B cell (primary cell): Measurements from ENCODE around the gene FAR1. TPM values are rescaled to one million over a fixed set of nuclear protein-coding genes. Genes with fewer than 3 reads are reported as not detected.
"Not testable (repeated sequence)": the region's sequence is repeated elsewhere in the genome, so short reads cannot be mapped to it uniquely, and the experiment has no call there.

Experiments
- ATAC-seq: fragments of 200-7000 bp; cut with Tn5 transposase; one replicate; pipeline ENCODE4 v1.10.0; 2021; ENCODE audit warnings: low read depth, mild to moderate bottlenecking, moderate number of reproducible peaks, moderate library complexity
- CTCF ChIA-PET: fragments of 350-600 bp; sonication (Branson Sonifier 250); formaldehyde crosslinking; loops from one replicate; lab custom pipeline; 2021; ENCODE audit warnings: antibody characterized with exemption, inconsistent platforms; lab: Charles Lee
- POLR2A ChIA-PET: fragments of 350-600 bp; sonication (Branson Sonifier 250); formaldehyde crosslinking; loops from one replicate; lab custom pipeline; 2021; ENCODE audit warnings: antibody characterized with exemption; lab: Charles Lee
- DNase-seq: peaks from one replicate; pipeline ENCODE4 v3.0.0; 2013
- H2AFZ ChIP-seq: 2 replicates; pipeline ENCODE4 v1.6.1; 2012; ENCODE audit warnings: mild to moderate bottlenecking, low read depth, low read length; ENCODE audit not compliant: insufficient read depth, poor library complexity, severe bottlenecking
- H3K27ac ChIP-seq, 2 donors: 1 replicate in 1 of 2; 2 replicates in 1 of 2; pipeline ENCODE4 v1.5.1; 2012 to 2013; ENCODE audit warnings: low read length in 2 of 2, mild to moderate bottlenecking in 2 of 2, moderate library complexity in 1 of 2
- H3K27me3 ChIP-seq, 4 experiments: fragments of 200-600 bp in 1 of 4; sonication (generic) in 1 of 4; replicated peaks in 1 of 4; 1 replicate in 2 of 4; 2 replicates in 2 of 4; pipeline versions ENCODE4 v1.6.1 to v1.7.0; 2013 to 2016; ENCODE audit warnings: low read length in 3 of 4, mild to moderate bottlenecking in 2 of 4, mixed read lengths in 1 of 4, moderate library complexity in 1 of 4; ENCODE audit not compliant: insufficient read depth in 4 of 4, control insufficient read depth in 3 of 4; ENCODE audit errors: control extremely low read depth in 1 of 4
- H3K36me3 ChIP-seq, 2 experiments: replicated peaks in 1 of 2; 1 replicate in 1 of 2; 2 replicates in 1 of 2; pipeline versions ENCODE4 v1.6.1 to v1.7.1; 2013; ENCODE audit warnings: low read length in 1 of 2; ENCODE audit not compliant: insufficient read depth in 2 of 2, control insufficient read depth in 1 of 2; ENCODE audit errors: control extremely low read depth in 1 of 2, extremely low read depth in 1 of 2
- H3K4me1 ChIP-seq, 2 donors: fragments of 200-600 bp in 1 of 2; sonication (generic) in 1 of 2; 1 replicate in 1 of 2; 2 replicates in 1 of 2; pipeline versions ENCODE4 v1.5.1 to v1.6.1; 2013 to 2017; ENCODE audit warnings: low read length in 2 of 2; ENCODE audit not compliant: control insufficient read depth in 2 of 2, insufficient read depth in 2 of 2
- H3K4me2 ChIP-seq: replicated peaks from 2 replicates; pipeline ENCODE3; 2012; ENCODE audit warnings: mild to moderate bottlenecking, low read depth, low read length; ENCODE audit not compliant: poor library complexity, severe bottlenecking
- H3K4me3 ChIP-seq, 5 experiments: fragments of 200-600 bp in 1 of 5; sonication (generic) in 1 of 5; 1 replicate in 3 of 5; 2 replicates in 2 of 5; pipeline versions ENCODE4 v1.5.1 to v1.7.0; 2011 to 2016; ENCODE audit warnings: low read length in 4 of 5, mild to moderate bottlenecking in 4 of 5, low read depth in 2 of 5, control low read depth in 1 of 5, moderate library complexity in 1 of 5; ENCODE audit not compliant: insufficient read depth in 1 of 5; ENCODE audit errors: control extremely low read depth in 1 of 5, extremely low read depth in 1 of 5
- H3K79me2 ChIP-seq: fragments of 200-600 bp; sonication (generic); one replicate; pipeline ENCODE4 v1.6.0; 2016; ENCODE audit warnings: low read length; ENCODE audit not compliant: control insufficient read depth, insufficient read depth
- H3K9ac ChIP-seq: fragments of 200-600 bp; sonication (generic); 2 replicates; pipeline ENCODE4 v1.6.1; 2017; ENCODE audit warnings: mild to moderate bottlenecking, low read length, moderate library complexity
- H3K9me3 ChIP-seq, 3 donors: one replicate each; pipeline versions ENCODE4 v1.6.1 to v1.7.1; 2013; ENCODE audit warnings: low read length in 2 of 3; ENCODE audit not compliant: control insufficient read depth in 2 of 3, insufficient read depth in 1 of 3; ENCODE audit errors: control extremely low read depth in 1 of 3
- H4K20me1 ChIP-seq: 2 replicates; pipeline ENCODE4 v1.6.0; 2012; ENCODE audit warnings: mild to moderate bottlenecking, low read length; ENCODE audit not compliant: insufficient read depth, control insufficient read depth, poor library complexity, severe bottlenecking
- H3K27ac Mint-ChIP-seq: one replicate; pipeline ENCODE4 v1.8.0; 2021; ENCODE audit warnings: mixed read lengths
- H3K27me3 Mint-ChIP-seq: one replicate; pipeline ENCODE4 v1.8.0; 2021; ENCODE audit warnings: mixed read lengths
- H3K4me1 Mint-ChIP-seq: one replicate; pipeline ENCODE4 v1.8.0; 2021; ENCODE audit warnings: mixed read lengths
- H3K4me3 Mint-ChIP-seq: one replicate; pipeline ENCODE4 v1.8.0; 2021; ENCODE audit warnings: mixed read lengths
- H3K9me3 Mint-ChIP-seq: one replicate; pipeline ENCODE4 v1.8.0; 2022; ENCODE audit warnings: mixed read lengths; ENCODE audit not compliant: insufficient read depth
- CTCF ChIP-seq: fragments of 200-600 bp; IDR thresholded peaks from one replicate; pipeline ENCODE4 v1.8.0; 2022; ENCODE audit warnings: antibody characterized with exemption, mild to moderate bottlenecking
- EZH2 ChIP-seq: IDR thresholded peaks from 2 replicates; pipeline ENCODE4 v1.6.1; 2012; ENCODE audit warnings: borderline replicate concordance, low read depth, mild to moderate bottlenecking, moderate library complexity, low read length; ENCODE audit not compliant: insufficient read depth, poor library complexity, severe bottlenecking
- WGBS: methylation state at CpG from one replicate; pipeline ENCODE4 v1.1.5; 2013; ENCODE audit warnings: missing lambda C conversion rate; ENCODE audit not compliant: insufficient coverage; 5-methylcytosine and 5-hydroxymethylcytosine counted together
- intact Hi-C: fragments of 100-400 bp; cut with micrococcal nuclease; formaldehyde crosslinking; loops from one replicate; pipeline ENCODE4 v1.10.0; 2022
- polyA plus RNA-seq: library from polyadenylated mRNA; depleted of rRNA; stranded (reverse); fragments of >200 nt; gene quantifications from 2 replicates; pipeline ENCODE4 v1.2.3, GENCODE V29; 2012
- total RNA-seq, 2 donors: library from RNA; stranded (reverse); fragments of 120-200 nt in 1 of 2; gene quantifications; 1 replicate in 1 of 2; 2 replicates in 1 of 2; pipeline versions ENCODE4 v1.2.3 to v1.2.4, GENCODE V29; 2013 to 2022

The FAR1 gene
- total and polyA plus RNA-seq, 2 donors (not counting 1 experiment from before 2014, with no cell fraction given) = 8.1 to 44.8 TPM

- no peaks in the 10 kb centered on the region for H3K9me3 Mint-ChIP-seq
- H3K4me3 Mint-ChIP-seq = no peak overlapping the region
- H3K4me1 Mint-ChIP-seq = no peaks in the 10 kb centered on the region
- Histone ChIP-seq H3K9me3 (no peaks in the 10 kb centered on the region), H3K79me2 (no peaks in the 10 kb centered on the region), H3K4me1 (no peaks in the 10 kb centered on the region), H3K4me3 (no peak overlapping the region), H3K27me3 (no peaks in the 10 kb centered on the region), H3K27ac (no peak overlapping the region), H3K4me2 (no peak overlapping the region), H4K20me1 (no peaks in the 10 kb centered on the region), H3K9ac (no peak overlapping the region), H3K36me3 (peaks cover 0 to under 1% of the 10 kb centered on the region in 2 experiments), H2AFZ (no peak overlapping the region)
- TF ChIP-seq EZH2 (no peak), CTCF (no peak)
- no peak for DNase-seq
- ChIA-PET POLR2A (no interaction called here), CTCF (no interaction called here)
- H3K27me3 Mint-ChIP-seq = no peaks in the 10 kb centered on the region
- H3K27ac Mint-ChIP-seq = no peak overlapping the region
- no peak for ATAC-seq
- intact Hi-C loops = no loop called here
- 83% methylated on average over 1 of the region's 3 CpGs for WGBS
These were observed 66.1 kb downstream of the FAR1 start for GRCh38 chr11:13734530-13734929.

- intact Hi-C loops = no loop called here
- Histone ChIP-seq H3K36me3 (no peaks in the 10 kb centered on the region), H3K27me3 (peaks cover 0 to 12% (median 0%) of the 10 kb centered on the region in 4 experiments), H3K4me1 (no peaks in the 10 kb centered on the region), H2AFZ (no peak overlapping the region), H4K20me1 (no peaks in the 10 kb centered on the region), H3K4me2 (no peak overlapping the region), H3K9me3 (peaks cover 0 to 2% (median 0%) of the 10 kb centered on the region in 3 donors), H3K27ac (no peak overlapping the region), H3K9ac (no peak overlapping the region), H3K4me3 (no peak overlapping the region), H3K79me2 (no peaks in the 10 kb centered on the region)
- DNase-seq (no peak), ATAC-seq (no peak)
- Mint-ChIP-seq H3K27me3 (peaks cover 47% of the 10 kb centered on the region), H3K4me1 (no peaks in the 10 kb centered on the region), H3K4me3 (no peak overlapping the region), H3K27ac (no peak overlapping the region), H3K9me3 (no peaks in the 10 kb centered on the region)
- ChIA-PET CTCF (no interaction called here), POLR2A (no interaction called here)
- WGBS = 0% methylated on average over 1 of the region's 2 CpGs
- TF ChIP-seq EZH2 (no peak), CTCF (no peak)
These were observed 76.7 kb downstream of the FAR1 start for GRCh38 chr11:13745165-13745564.

- intact Hi-C loops, DNase-seq, H3K9ac ChIP-seq, H3K4me1 ChIP-seq, H2AFZ ChIP-seq, H3K27me3 ChIP-seq, ATAC-seq, H3K9me3 ChIP-seq, POLR2A ChIA-PET, CTCF ChIA-PET, H3K9me3 Mint-ChIP-seq, H3K4me3 Mint-ChIP-seq, H3K36me3 ChIP-seq, H3K79me2 ChIP-seq, H3K4me1 Mint-ChIP-seq, H3K27ac Mint-ChIP-seq, H4K20me1 ChIP-seq, H3K4me2 ChIP-seq, H3K4me3 ChIP-seq, H3K27ac ChIP-seq: not testable (repeated sequence)
- H3K27me3 Mint-ChIP-seq = peaks cover 38% of the 10 kb centered on the region
- no CpG with 5 or more reads among the region's 5 CpGs for WGBS
These were observed 84.8 kb downstream of the FAR1 start for GRCh38 chr11:13753316-13753715.
